ENCODE measurements around the gene SQOR. TPM values are rescaled to one million over a fixed set of nuclear protein-coding genes. Genes with fewer than 3 reads are reported as not detected.
"Not testable (repeated sequence)": the region's sequence is repeated elsewhere in the genome, so short reads cannot be mapped to it uniquely, and the experiment has no call there.

Gene SQOR
- total RNA-seq, 1 donor from 2014 or later: 23.2 TPM

GRCh38 chr15:45631776-45632175 is 3.1 kb upstream of the SQOR start:
- no peak for DNase-seq

- peak; percentile 59 for DNase-seq
These were observed 386 bp downstream of the SQOR start for GRCh38 chr15:45635191-45635638.

GRCh38 chr15:45635763-45636292 is 999 bp downstream of the SQOR start:
- DNase-seq: no peak

- DNase-seq: no peak
These were observed 2.3 kb downstream of the SQOR start for GRCh38 chr15:45637141-45637540.

DNA sequence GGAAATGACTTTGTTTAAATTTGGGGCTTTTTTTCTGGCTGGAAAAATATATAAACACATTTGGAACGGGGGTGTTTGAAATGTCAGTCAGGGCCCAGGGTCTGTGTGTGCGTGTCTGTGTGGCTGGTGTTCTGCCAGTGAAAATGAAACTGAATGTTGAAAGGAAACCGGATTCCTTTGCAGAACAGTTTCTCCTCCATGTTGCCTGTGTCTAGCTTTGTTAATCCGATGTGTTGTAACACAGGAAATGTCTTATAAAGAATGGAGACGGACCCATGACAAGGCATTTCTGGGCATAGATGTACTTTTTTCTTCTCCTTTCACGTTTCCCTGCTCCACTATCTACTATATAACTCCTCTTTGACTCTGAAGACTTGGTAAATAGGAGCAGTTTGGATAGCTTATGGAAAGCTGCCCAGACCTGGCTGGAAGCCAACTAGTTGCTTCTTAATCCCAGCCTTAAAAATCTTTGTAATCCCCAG is 2.8 kb downstream of the SQOR start:
- peak; percentile 80 for DNase-seq

GRCh38 chr15:45640616-45641015 is 5.8 kb downstream of the SQOR start:
- no peak for DNase-seq

DNA sequence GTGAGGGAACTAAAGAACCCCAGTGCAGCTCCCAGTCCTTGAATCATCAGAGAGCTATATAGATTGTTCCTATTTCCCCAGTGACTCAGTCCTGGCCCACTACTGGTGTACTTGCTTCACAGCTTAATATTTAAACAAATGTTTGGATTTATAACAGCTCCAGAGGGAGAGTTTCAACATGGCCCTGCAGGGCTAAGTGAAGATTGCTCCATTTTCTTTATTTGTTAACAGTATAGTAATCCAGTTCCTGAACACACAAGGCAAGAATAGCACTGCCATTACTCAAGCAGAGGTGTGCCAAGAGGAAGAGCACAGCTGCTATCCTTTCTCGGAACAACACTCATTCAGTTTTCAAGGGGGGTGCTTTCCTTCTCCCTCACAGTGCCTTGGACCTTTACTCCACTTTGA is 6.5 kb downstream of the SQOR start:
- DNase-seq: peak; percentile 39

GRCh38 chr15:45641999-45642932 is 7.4 kb downstream of the SQOR start:
- DNase-seq: no peak

GRCh38 chr15:45644437-45644836 is 9.6 kb downstream of the SQOR start:
- DNase-seq: no peak

DNA sequence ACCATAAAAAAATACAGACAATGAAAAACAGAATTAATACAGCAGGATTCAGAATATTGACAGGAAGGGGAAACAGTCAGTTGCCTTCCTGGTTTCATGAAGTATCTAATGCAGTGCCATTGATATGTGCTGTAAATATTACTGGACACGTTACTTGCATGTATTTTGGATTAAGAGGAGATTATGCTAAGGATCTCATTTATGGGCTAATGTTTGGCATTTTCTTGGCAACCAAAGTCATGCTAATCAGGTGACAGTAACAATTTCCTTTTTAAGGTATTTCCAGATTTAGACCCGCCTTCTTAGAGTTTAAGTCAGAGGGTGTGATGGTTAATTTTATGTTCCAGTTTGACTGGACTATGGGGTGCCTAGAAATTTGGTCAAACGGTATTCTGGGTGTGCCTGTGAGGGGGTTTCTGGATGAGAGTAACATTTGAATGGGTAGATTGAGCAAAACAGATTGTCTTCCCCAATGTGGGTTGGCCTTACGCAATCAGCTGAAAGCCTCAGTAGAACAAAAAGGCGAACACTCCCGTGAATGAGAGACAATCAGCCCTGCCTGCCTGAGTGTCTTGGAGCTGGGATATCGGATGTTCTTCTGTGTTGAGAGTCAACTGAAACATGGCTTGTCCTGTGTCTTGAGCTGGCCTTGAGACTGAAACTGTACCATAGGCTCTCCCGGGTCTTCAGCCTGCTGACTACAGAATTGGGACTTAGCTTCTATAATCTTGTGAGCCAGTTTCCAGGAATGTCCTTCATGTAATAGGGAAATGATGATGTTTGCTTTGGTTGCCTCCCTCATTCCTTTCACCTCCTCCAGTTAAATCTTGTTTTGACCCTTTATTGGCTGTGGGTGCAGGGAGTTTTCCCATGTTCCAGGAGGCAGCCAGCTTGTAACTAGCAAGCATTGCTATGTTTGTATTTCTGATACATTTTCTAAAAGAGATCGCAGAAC is 10.5 kb downstream of the SQOR start:
- no peak for DNase-seq

DNA sequence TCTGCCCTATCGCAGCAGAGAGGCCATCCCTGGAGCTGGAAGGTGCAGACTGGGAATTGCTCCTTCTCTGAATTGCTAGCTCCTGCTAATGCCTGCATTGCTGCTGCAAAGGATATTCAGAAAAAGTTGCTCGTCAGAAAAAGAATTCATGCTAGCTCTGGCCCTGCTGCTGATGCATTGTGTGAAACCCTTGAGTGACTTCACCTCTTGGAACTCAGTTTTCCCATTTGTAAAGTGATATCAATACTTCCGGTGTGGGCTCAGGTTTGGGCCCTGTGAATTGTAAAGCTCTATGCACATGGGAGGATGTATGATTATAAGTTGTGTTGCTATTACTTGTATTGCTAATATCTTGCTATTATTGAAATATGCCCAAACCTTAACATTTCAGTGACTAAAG is 11.4 kb downstream of the SQOR start:
- no peak for DNase-seq

GRCh38 chr15:45647828-45648227 is 13.0 kb downstream of the SQOR start:
- DNase-seq: no peak

DNA sequence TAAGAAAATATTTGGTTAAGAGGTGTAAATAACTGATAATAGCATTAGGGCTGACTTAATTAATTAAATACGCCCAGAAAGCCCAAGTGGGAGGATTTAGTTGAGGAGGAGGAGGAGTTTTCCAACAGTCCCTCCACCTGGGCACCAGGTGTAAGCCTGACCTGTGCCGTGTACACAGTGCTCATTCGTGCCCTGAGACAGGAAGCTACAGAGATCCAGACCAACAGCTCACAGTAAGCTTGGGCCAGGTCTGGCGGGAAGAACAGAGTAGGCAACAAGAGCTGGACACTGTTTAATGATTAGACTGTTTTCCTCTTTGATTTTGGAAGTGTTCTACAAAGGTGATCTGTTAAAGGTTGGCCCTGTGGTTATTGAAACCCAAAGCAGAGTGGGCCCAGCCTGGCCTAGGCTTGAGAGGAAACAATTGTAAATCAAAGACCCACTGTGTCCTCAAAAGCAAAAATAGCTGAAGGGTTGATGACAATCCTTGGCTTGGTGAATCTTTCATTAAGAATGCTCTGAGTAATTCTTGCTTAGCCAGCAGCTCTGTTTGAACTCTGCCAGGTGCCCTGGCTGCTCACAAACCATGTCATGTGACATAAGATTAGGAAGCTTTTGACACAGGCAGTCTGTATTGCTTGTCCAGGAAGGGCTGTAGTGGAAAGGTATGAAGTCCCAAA is 13.8 kb downstream of the SQOR start:
- no peak for DNase-seq

DNA sequence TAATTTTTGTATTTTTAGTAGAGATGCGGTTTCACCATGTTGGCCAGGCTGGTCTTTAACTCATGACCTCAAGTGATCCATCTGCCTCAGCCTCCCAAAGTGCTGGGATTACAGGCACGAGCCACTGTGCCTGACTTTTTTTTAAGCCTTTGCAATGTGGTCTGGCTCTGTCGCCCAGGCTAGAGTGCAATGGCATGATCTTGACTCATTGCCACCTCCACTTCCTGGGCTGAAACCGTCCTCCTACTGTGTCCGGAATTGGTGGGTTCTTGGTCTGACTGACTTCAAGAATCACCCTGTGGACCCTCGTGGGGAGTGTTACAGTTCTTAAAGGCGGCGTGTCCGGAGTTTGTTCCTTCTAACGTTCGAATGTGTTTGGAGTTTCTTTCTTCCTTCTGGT is 15.2 kb downstream of the SQOR start:
- DNase-seq: not testable (repeated sequence)

GRCh38 chr15:45650889-45651525 is 16.2 kb downstream of the SQOR start:
- no peak for DNase-seq

DNA sequence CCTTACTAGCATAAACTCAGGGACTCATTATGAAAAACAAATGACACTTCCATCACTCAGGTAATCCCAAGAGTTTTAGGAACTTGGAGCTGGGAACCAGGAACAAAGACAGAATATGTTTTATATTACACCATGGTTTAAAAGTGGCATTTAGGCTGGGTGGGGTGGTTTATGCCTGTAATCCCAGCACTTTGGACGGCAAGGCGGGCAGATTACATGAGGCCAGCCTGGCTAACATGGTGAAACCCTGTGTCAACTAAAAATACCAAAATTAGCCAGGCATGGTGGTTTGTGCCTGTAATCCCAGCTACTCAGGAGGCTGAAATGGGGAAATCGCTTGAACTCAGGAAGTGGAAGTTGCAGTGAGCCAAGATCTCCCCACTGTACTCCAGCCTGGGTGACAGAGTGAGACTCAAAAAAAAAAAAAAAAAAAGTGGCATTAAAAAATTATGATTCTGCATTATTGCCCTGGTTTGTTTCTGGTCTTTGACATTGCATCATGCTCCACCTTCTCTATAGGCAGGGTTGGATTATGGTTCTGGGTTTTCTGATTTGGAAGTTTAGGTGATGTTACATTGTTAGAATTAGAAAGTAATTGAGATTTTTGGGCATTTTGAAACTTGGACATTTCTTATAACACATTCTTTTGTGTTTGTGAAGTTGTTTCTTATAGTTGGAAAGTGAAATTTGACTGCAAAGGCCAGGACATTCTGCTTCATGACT is 19.0 kb downstream of the SQOR start:
- no peak for DNase-seq

DNA sequence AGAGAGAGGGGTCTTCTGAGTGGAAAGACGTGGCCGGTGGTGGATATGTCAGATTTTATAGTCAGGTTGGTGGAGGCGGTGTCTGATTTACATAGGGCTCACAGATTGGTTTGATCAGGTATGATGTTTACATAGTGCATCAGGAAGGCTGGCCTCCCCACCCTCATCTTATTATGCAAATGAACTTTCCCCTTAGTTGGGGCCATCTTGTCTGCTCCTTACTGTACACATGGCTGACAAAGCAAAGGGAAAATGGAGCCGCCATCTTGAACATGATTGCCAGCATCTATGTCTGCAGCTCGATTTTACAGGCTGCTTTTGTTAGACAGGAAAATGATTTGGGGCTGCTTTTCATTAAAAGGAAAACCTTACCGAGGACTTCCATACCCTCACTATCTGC is 19.9 kb downstream of the SQOR start:
- no peak for DNase-seq

DNA sequence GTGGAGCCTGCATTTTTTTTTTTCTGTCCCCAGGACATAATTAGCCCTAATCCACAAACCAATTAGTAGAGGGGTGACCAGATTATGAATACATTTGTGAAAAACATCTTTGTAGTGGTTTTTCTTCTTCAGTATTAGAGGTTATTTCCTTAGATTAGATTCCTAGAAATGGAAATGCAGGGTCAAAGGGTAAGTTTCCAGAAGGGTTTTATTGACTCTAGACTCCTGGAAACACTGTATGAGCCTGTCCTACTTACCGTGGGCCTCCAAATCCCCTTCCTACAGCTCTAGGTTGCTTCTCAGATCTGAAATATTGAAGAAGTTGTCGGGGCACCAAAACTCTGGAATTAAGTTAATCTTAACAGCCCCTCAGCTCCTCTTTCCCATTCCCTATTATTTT is 22.4 kb downstream of the SQOR start:
- DNase-seq: no peak

DNA sequence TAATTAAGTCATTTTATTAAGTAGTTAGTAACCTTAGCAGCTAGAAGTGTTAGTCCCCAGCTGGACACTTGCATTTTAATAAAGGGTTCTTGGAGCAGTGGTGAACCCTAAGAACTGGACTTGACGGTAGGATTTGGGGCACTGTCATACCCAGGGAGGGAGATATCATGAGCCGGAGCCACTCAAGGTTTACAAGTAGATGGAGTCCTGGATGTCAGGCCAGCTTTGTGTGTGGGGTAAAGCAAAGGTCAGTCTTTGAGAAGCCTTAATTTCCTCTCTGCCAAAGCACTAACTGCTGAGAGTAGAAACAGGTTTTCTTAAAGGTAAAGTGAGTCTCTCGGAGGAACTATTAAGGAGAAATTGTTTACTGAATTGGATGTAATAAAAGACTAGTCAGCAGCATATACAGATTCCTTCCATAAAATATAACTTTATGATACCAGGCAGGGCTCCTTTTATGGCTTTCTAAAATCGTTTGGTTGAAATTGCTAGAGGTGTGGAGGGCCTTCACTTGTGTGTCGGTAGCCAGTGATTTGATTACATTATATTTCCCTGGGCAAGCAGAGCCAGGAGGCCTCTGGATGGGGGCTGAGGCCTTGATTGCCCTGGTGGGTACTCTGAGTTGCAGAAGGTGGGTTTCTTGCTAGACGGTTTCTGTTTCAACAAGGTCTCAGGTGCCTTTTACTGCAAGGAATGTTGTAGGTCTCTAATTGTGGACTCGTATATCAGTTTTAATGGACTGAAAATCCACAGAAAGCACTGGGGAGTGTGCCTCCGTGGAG is 23.1 kb downstream of the SQOR start:
- DNase-seq: no peak
